WTC11 (cell line): ENCODE data around the gene CHRNB2. TPM values are rescaled to one million over a fixed set of nuclear protein-coding genes. Genes with fewer than 3 reads are reported as not detected.
A peak's percentile ranks its signal among the peaks of the same experiment; 100 is the strongest.

Source experiments
- ATAC-seq: fragments of 200-7000 bp; cut with Tn5 transposase; 2 replicates; pipeline ENCODE4 v1.10.0; 2021; ENCODE audit warnings: mild to moderate bottlenecking, moderate library complexity
- CTCF ChIA-PET: fragments of 300-600 bp; sonication (Branson Sonifier 250); formaldehyde crosslinking; loops from one replicate; lab custom pipeline; 2021; ENCODE audit warnings: antibody characterized with exemption; lab: Charles Lee
- POLR2A ChIA-PET: fragments of 350-600 bp; sonication (Branson Sonifier 250); formaldehyde crosslinking; loops from one replicate; lab custom pipeline; 2021; ENCODE audit warnings: antibody characterized with exemption; lab: Charles Lee
- DNase-seq: peaks from one replicate; pipeline ENCODE4 v3.0.0; 2021; ENCODE audit warnings: low spot score
- H3K27ac Mint-ChIP-seq: 2 replicates; pipeline ENCODE4 v1.8.0; 2021; ENCODE audit warnings: mixed read lengths
- H3K27me3 Mint-ChIP-seq: 2 replicates; pipeline ENCODE4 v1.8.0; 2021; ENCODE audit warnings: low read depth, mild to moderate bottlenecking, moderate library complexity, mixed read lengths
- H3K36me3 Mint-ChIP-seq: 2 replicates; pipeline ENCODE4 v1.8.0; 2021; ENCODE audit warnings: mixed read lengths
- H3K4me1 Mint-ChIP-seq: 2 replicates; pipeline ENCODE4 v1.8.0; 2022; ENCODE audit warnings: mixed read lengths
- H3K4me3 Mint-ChIP-seq: 2 replicates; pipeline ENCODE4 v1.8.0; 2021; ENCODE audit warnings: mild to moderate bottlenecking, moderate library complexity, mixed read lengths
- H3K9me3 Mint-ChIP-seq: 2 replicates; pipeline ENCODE4 v1.8.0; 2021; ENCODE audit warnings: mixed read lengths
- AFF4 ChIP-seq: sonication (generic); formaldehyde crosslinking; IDR thresholded peaks from 2 replicates; pipeline ENCODE4 v1.8.1; 2023; ENCODE audit warnings: mild to moderate bottlenecking, missing genetic modification reagents, borderline replicate concordance
- CTCF ChIP-seq: fragments of 200-600 bp; IDR thresholded peaks from 2 replicates; pipeline ENCODE4 v1.8.0; 2022; ENCODE audit warnings: antibody characterized with exemption
- FOXP4 ChIP-seq: sonication (generic); formaldehyde crosslinking; IDR thresholded peaks from 2 replicates; pipeline ENCODE4 v1.8.0; 2022; ENCODE audit warnings: mild to moderate bottlenecking, missing genetic modification reagents
- IRF2 ChIP-seq: sonication (generic); formaldehyde crosslinking; IDR thresholded peaks from 2 replicates; pipeline ENCODE4 v1.8.0; 2022; ENCODE audit warnings: low read depth, missing genetic modification reagents, borderline replicate concordance
- JAZF1 ChIP-seq: fragments of 250-450 bp; sonication (Bioruptor Pico); IDR thresholded peaks from 2 replicates; pipeline ENCODE4 v1.9.0; 2021; ENCODE audit warnings: moderate library complexity, mild to moderate bottlenecking, inconsistent platforms
- NR2C2 ChIP-seq: sonication (generic); formaldehyde crosslinking; IDR thresholded peaks from 2 replicates; pipeline ENCODE4 v1.8.0; 2022; ENCODE audit warnings: mild to moderate bottlenecking, missing genetic modification reagents
- OVOL2 ChIP-seq: fragments of 250-450 bp; sonication (Bioruptor Pico); IDR thresholded peaks from 2 replicates; pipeline ENCODE4 v1.9.0; 2021; ENCODE audit warnings: mild to moderate bottlenecking, borderline replicate concordance
- STAT6 ChIP-seq: sonication (generic); formaldehyde crosslinking; conservative IDR thresholded peaks from 2 replicates; pipeline ENCODE4 v1.8.1; 2023; ENCODE audit warnings: mild to moderate bottlenecking, low read depth, missing genetic modification reagents, moderate library complexity
- ZNF396 ChIP-seq: fragments of 250-450 bp; sonication (Bioruptor Pico); IDR thresholded peaks from 2 replicates; pipeline ENCODE4 v1.8.0; 2021; ENCODE audit warnings: mild to moderate bottlenecking, moderate library complexity, borderline replicate concordance
- ZNF416 ChIP-seq: fragments of 250-450 bp; sonication (Bioruptor Pico); IDR thresholded peaks from 2 replicates; pipeline ENCODE4 v1.9.0; 2021; ENCODE audit warnings: mild to moderate bottlenecking, inconsistent platforms
- total RNA-seq: library from RNA; stranded (reverse); gene quantifications from 3 replicates; pipeline ENCODE4 v1.2.3, GENCODE V29; 2021

The CHRNB2 gene
- total RNA-seq, 1 experiment from 2014 or later: 1.7 TPM

- Mint-ChIP-seq H3K36me3 (peaks cover 48% of the 10 kb centered on the region), H3K9me3 (no peaks in the 10 kb centered on the region), H3K27me3 (no peaks in the 10 kb centered on the region), H3K27ac (peak overlapping the region; percentile 86), H3K4me1 (peaks cover 28% of the 10 kb centered on the region), H3K4me3 (peak overlapping the region; percentile 94)
- CTCF ChIA-PET: interaction anchor here (0.5 to 2.1 kb wide), 5 partner anchors 10 to 322 kb away, joined by 3 to 7 read pairs (median 4); no protein-coding TSS in a partner anchor
- TF ChIP-seq AFF4 (CRISPR knock-in tag) (no peak), JAZF1 (CRISPR knock-in tag) (no peak), NR2C2 (CRISPR knock-in tag) (no peak), STAT6 (CRISPR knock-in tag) (no peak), FOXP4 (CRISPR knock-in tag) (no peak), ZNF396 (CRISPR knock-in tag) (no peak), IRF2 (CRISPR knock-in tag) (no peak), OVOL2 (no peak)
- POLR2A ChIA-PET: no interaction called here
- peak; percentile 32 for ATAC-seq
- DNase-seq: peak; percentile 35
These were observed 11.2 kb upstream of the CHRNB2 start for GRCh38 chr1:154556422-154556821.

- ChIA-PET POLR2A (no interaction called here), CTCF (interaction anchor here (0.5 to 2.1 kb wide), 7 partner anchors 11 to 321 kb away, joined by 3 to 14 read pairs (median 6); no protein-coding TSS in a partner anchor)
- Mint-ChIP-seq H3K36me3 (peaks cover 39% of the 10 kb centered on the region), H3K9me3 (no peaks in the 10 kb centered on the region), H3K4me1 (peaks cover 28% of the 10 kb centered on the region), H3K27me3 (no peaks in the 10 kb centered on the region), H3K4me3 (peak overlapping the region; percentile 94), H3K27ac (peak overlapping the region; percentile 89)
- ATAC-seq (no peak), DNase-seq (no peak)
- TF ChIP-seq CTCF (no peak), ZNF416 (no peak)
These were observed 10.2 kb upstream of the CHRNB2 start for GRCh38 chr1:154557248-154557938.
